ENCODE data around the gene CYTH2.

The CYTH2 gene

DNA sequence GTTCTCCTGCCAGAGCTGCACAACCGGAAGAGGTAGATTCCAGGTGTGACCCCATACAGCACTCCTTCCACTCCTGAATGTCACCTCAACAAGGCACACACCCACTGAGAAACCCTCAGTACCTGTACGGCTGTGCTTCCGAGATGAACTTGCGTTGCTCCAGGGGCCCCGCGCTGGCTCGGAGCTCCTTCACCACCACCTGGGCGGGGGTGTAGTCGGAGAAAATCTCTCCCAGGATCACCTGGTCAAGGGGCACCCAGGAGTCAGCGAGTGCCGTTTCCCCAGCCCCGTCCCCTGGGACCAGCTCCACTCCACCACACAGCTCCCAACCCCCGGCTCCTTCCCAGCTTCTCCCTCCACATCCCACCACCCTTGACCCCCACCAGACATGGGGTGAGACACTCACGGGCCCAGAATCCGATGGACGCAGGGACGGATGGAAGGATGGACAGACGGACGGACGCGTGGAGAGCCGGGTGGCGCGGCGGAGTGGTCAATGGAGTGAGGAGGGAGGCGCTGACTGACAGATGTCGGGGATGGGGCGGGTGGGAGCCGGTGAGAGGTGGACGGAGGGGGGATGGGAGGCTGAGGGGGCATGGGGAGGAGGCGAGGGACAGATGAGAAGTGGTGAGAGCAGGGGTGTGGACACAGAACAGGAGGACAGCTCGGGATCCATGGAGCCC lies 39.7 kb downstream of the CYTH2 start:
- no peak for TF ChIP-seq SIN3A (IDR thresholded peaks at IDR 0.05; ENCODE audit: borderline replicate concordance, insufficient read depth, low read length)
- TF ChIP-seq TAF1 (IDR thresholded peaks at IDR 0.05; ENCODE audit: borderline replicate concordance, insufficient read depth, low read length), result no peak
- no peak for TF ChIP-seq FOXP2 (optimal IDR thresholded peaks at IDR 0.05; ENCODE audit: borderline replicate concordance, extremely low read depth, extremely low read length, insufficient read depth)
- TF ChIP-seq, protein P1, sequence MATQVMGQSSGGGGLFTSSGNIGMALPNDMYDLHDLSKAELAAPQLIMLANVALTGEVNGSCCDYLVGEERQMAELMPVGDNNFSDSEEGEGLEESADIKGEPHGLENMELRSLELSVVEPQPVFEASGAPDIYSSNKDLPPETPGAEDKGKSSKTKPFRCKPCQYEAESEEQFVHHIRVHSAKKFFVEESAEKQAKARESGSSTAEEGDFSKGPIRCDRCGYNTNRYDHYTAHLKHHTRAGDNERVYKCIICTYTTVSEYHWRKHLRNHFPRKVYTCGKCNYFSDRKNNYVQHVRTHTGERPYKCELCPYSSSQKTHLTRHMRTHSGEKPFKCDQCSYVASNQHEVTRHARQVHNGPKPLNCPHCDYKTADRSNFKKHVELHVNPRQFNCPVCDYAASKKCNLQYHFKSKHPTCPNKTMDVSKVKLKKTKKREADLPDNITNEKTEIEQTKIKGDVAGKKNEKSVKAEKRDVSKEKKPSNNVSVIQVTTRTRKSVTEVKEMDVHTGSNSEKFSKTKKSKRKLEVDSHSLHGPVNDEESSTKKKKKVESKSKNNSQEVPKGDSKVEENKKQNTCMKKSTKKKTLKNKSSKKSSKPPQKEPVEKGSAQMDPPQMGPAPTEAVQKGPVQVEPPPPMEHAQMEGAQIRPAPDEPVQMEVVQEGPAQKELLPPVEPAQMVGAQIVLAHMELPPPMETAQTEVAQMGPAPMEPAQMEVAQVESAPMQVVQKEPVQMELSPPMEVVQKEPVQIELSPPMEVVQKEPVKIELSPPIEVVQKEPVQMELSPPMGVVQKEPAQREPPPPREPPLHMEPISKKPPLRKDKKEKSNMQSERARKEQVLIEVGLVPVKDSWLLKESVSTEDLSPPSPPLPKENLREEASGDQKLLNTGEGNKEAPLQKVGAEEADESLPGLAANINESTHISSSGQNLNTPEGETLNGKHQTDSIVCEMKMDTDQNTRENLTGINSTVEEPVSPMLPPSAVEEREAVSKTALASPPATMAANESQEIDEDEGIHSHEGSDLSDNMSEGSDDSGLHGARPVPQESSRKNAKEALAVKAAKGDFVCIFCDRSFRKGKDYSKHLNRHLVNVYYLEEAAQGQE (IDR thresholded peaks at IDR 0.05; ENCODE audit: insufficient read depth in 1 of 2, low read depth in 2 of 2, low read length in 2 of 2), result no peak
- TF ChIP-seq POLR2AphosphoS5 (IDR thresholded peaks at IDR 0.05; ENCODE audit: low read depth, low read length), result no peak

DNA sequence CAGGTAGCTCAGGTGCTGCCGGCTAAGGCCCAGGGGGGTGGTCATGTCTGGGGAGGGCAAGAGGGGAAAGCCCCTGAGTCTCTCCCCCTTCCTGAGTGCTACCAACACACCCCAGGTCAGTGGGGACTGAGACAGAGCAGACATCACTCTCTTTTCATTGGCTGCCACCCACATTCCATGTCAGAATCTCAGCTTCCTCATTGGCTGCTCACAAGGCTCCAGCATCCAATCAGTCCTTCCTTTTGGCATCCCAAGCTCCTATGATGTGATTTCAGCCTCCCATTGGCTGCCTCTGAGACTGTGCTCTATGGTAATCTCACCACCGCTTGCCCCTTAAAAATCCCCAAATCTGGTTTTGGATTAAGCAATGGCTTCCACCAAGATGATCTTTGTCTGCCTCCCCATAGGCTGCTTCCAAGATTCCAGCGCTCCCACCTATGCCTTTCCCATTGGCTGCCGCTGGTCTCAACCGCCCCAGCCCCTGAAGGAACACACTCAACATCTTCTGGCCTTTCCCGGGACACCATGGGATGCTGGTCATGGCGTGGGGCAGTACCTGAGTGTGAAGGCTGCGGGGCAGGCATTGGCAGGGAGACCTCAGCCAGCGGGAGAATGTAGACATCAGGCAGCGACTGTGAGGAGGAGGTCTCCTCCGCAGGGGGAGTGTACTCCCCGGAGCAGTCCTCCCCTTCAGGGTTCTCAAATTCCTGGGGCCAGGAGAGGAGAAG lies 40.5 kb downstream of the CYTH2 start:
- TF ChIP-seq POLR2AphosphoS5 (IDR thresholded peaks at IDR 0.05; ENCODE audit: low read depth, low read length), result no peak
- TF ChIP-seq FOXP2 (optimal IDR thresholded peaks at IDR 0.05; ENCODE audit: borderline replicate concordance, extremely low read depth, extremely low read length, insufficient read depth), result no peak
- TF ChIP-seq TAF1 (IDR thresholded peaks at IDR 0.05; ENCODE audit: borderline replicate concordance, insufficient read depth, low read length), result no peak
- TF ChIP-seq SIN3A (IDR thresholded peaks at IDR 0.05; ENCODE audit: borderline replicate concordance, insufficient read depth, low read length), result no peak
- TF ChIP-seq, protein P1 (IDR thresholded peaks at IDR 0.05; ENCODE audit: insufficient read depth in 1 of 2, low read depth in 2 of 2, low read length in 2 of 2), result no peak

DNA sequence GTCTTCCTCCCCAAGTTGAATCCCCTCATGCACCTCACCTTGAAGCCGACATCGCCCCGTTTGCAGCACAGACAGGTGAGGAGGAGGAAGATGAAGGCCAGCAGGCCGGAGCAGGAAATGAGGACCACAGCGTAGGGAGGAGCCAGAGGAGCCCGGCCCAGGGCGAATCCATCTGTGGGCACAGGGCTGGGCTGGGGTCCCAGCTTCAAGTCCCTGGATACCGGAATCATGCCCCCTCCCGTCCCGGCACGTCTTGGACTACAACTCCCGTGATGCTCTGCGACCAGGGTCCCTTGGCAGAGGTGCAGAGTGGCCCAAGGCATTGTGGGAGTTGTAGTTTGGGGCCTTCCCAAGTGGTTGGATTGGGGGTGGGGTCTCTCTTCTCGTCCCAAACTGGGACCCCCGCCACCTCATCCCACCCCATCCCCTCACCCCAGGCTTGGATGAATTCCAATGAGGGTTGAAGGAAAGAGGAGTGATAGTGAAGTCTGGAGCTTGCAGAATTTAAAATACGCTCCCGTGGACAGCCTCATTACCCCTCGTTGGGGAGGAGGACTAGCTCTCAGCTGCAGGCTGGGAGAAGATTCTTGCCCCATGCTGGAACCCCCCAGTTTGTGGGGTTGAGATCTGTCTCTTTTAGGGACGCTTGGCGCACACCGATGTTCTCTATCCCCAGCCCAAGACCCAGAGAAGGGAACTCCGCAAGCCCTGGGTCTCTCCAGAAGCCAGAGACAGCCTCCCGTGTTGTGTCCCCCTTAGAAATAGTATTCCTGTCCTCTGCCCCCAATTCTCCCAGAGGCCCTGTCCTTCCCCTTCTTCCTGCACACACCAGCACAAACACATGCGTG lies 41.5 kb downstream of the CYTH2 start:
- TF ChIP-seq POLR2AphosphoS5 (IDR thresholded peaks at IDR 0.05; ENCODE audit: low read depth, low read length), result no peak
- no peak for TF ChIP-seq FOXP2 (optimal IDR thresholded peaks at IDR 0.05; ENCODE audit: borderline replicate concordance, extremely low read depth, extremely low read length, insufficient read depth)
- TF ChIP-seq, protein P1 (IDR thresholded peaks at IDR 0.05; ENCODE audit: insufficient read depth in 1 of 2, low read depth in 2 of 2, low read length in 2 of 2), result no peak
- no peak for TF ChIP-seq TAF1 (IDR thresholded peaks at IDR 0.05; ENCODE audit: borderline replicate concordance, insufficient read depth, low read length)
- no peak for TF ChIP-seq SIN3A (IDR thresholded peaks at IDR 0.05; ENCODE audit: borderline replicate concordance, insufficient read depth, low read length)

GRCh38 chr19:48511321-48511731 lies 42.2 kb downstream of the CYTH2 start:
- TF ChIP-seq, protein P1 (IDR thresholded peaks at IDR 0.05; ENCODE audit: insufficient read depth in 1 of 2, low read depth in 2 of 2, low read length in 2 of 2), result no peak
- TF ChIP-seq TAF1 (IDR thresholded peaks at IDR 0.05; ENCODE audit: borderline replicate concordance, insufficient read depth, low read length) (no peak), FOXP2 (optimal IDR thresholded peaks at IDR 0.05; ENCODE audit: borderline replicate concordance, extremely low read depth, extremely low read length, insufficient read depth) (no peak), SIN3A (IDR thresholded peaks at IDR 0.05; ENCODE audit: borderline replicate concordance, insufficient read depth, low read length) (no peak), POLR2AphosphoS5 (IDR thresholded peaks at IDR 0.05; ENCODE audit: low read depth, low read length) (no peak)
